Neural crest cell (in vitro differentiated cells): ENCODE measurements around the gene TFF3. TPM values are rescaled to one million over a fixed set of nuclear protein-coding genes. Genes with fewer than 3 reads are reported as not detected.

ENCODE experiments used
- DNase-seq: peaks from one replicate; pipeline ENCODE4 v3.0.0; 2021; ENCODE audit warnings: low read depth, mixed read lengths, low spot score
- H3K27ac Mint-ChIP-seq: one replicate; pipeline ENCODE4 v1.8.0; 2021; ENCODE audit warnings: mild to moderate bottlenecking, mixed read lengths; ENCODE audit not compliant: unreplicated experiment
- H3K27me3 Mint-ChIP-seq: 2 replicates; pipeline ENCODE4 v1.8.0; 2021; ENCODE audit warnings: low read depth, mild to moderate bottlenecking, mixed read lengths
- H3K36me3 Mint-ChIP-seq: 2 replicates; pipeline ENCODE4 v1.8.0; 2021; ENCODE audit warnings: low read depth, mild to moderate bottlenecking, mixed read lengths
- H3K4me1 Mint-ChIP-seq: 2 replicates; pipeline ENCODE4 v1.8.0; 2021; ENCODE audit warnings: mixed read lengths
- H3K4me3 Mint-ChIP-seq: one replicate; pipeline ENCODE4 v1.8.0; 2021; ENCODE audit warnings: mild to moderate bottlenecking, mixed read lengths
- H3K9me3 Mint-ChIP-seq: 2 replicates; pipeline ENCODE4 v1.8.0; 2021; ENCODE audit warnings: mixed read lengths
- total RNA-seq: library from RNA; stranded (reverse); gene quantifications from 2 replicates; pipeline ENCODE4 v1.2.1, GENCODE V29; 2021
- TF ChIP-seq, protein P1 (sequence below): fragments of 200-600 bp; sonication (generic); conservative IDR thresholded peaks from 2 replicates; pipeline ENCODE4 v1.5.0; 2021; ENCODE audit warnings: antibody characterized with exemption, mild to moderate bottlenecking

The TFF3 gene
- total RNA-seq, 1 donor from 2014 or later = not detected

DNA sequence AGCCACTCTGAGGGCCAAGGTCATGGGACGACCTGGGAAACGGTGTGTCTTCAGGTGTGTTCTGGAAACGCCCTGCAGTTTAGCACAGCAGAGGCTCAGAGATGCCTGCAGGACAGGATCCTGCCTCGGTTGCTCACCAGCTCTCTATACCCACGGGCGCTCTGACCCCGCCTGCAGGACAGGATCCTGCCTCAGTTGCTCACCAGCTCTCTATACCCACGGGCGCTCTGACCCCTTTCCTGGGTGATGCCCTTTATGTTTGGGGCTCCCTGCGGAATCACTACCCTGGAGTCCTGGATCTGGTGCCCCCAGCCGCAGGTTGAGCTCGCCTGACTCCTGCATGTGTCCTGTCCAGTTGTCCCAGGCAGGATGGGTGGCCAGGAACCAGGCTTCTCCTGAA is 32.5 kb downstream of the TFF3 start:
- TF ChIP-seq, protein P1, sequence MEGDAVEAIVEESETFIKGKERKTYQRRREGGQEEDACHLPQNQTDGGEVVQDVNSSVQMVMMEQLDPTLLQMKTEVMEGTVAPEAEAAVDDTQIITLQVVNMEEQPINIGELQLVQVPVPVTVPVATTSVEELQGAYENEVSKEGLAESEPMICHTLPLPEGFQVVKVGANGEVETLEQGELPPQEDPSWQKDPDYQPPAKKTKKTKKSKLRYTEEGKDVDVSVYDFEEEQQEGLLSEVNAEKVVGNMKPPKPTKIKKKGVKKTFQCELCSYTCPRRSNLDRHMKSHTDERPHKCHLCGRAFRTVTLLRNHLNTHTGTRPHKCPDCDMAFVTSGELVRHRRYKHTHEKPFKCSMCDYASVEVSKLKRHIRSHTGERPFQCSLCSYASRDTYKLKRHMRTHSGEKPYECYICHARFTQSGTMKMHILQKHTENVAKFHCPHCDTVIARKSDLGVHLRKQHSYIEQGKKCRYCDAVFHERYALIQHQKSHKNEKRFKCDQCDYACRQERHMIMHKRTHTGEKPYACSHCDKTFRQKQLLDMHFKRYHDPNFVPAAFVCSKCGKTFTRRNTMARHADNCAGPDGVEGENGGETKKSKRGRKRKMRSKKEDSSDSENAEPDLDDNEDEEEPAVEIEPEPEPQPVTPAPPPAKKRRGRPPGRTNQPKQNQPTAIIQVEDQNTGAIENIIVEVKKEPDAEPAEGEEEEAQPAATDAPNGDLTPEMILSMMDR = no peak
- Mint-ChIP-seq H3K27ac (no peak overlapping the region), H3K36me3 (no peaks in the 10 kb centered on the region), H3K4me3 (no peak overlapping the region), H3K9me3 (no peaks in the 10 kb centered on the region), H3K27me3 (no peaks in the 10 kb centered on the region), H3K4me1 (peaks cover 7% of the 10 kb centered on the region)
- DNase-seq = no peak

GRCh38 chr21:42282021-42282420 is 33.2 kb downstream of the TFF3 start:
- TF ChIP-seq, protein P1 = no peak
- Mint-ChIP-seq H3K9me3 (no peaks in the 10 kb centered on the region), H3K36me3 (no peaks in the 10 kb centered on the region), H3K27ac (no peak overlapping the region), H3K4me3 (no peak overlapping the region), H3K4me1 (peaks cover 10% of the 10 kb centered on the region), H3K27me3 (no peaks in the 10 kb centered on the region)
- DNase-seq = no peak

GRCh38 chr21:42281181-42281680 is 34.0 kb downstream of the TFF3 start:
- no peaks in the 10 kb centered on the region for H3K9me3 Mint-ChIP-seq
- H3K27me3 Mint-ChIP-seq = no peaks in the 10 kb centered on the region
- TF ChIP-seq, protein P1 = no peak
- H3K4me3 Mint-ChIP-seq = no peak overlapping the region
- no peak overlapping the region for H3K27ac Mint-ChIP-seq
- no peak for DNase-seq
- peaks cover 10% of the 10 kb centered on the region for H3K4me1 Mint-ChIP-seq
- no peaks in the 10 kb centered on the region for H3K36me3 Mint-ChIP-seq

GRCh38 chr21:42280356-42281180 is 34.6 kb downstream of the TFF3 start:
- TF ChIP-seq, protein P1 = no peak
- Mint-ChIP-seq H3K9me3 (no peaks in the 10 kb centered on the region), H3K4me1 (peaks cover 10% of the 10 kb centered on the region), H3K4me3 (no peak overlapping the region), H3K36me3 (no peaks in the 10 kb centered on the region), H3K27me3 (no peaks in the 10 kb centered on the region), H3K27ac (no peak overlapping the region)
- DNase-seq = no peak

- no peaks in the 10 kb centered on the region for H3K9me3 Mint-ChIP-seq
- no peak overlapping the region for H3K4me3 Mint-ChIP-seq
- TF ChIP-seq, protein P1 = no peak
- no peak overlapping the region for H3K27ac Mint-ChIP-seq
- peaks cover 10% of the 10 kb centered on the region for H3K4me1 Mint-ChIP-seq
- no peaks in the 10 kb centered on the region for H3K27me3 Mint-ChIP-seq
- no peak for DNase-seq
- H3K36me3 Mint-ChIP-seq = no peaks in the 10 kb centered on the region
These were observed 35.3 kb downstream of the TFF3 start for GRCh38 chr21:42279888-42280287.
